Mesodermal cell (in vitro differentiated cells): ENCODE results near the gene PAIP1.
"Not testable (repeated sequence)": the region's sequence is repeated elsewhere in the genome, so short reads cannot be mapped to it uniquely, and the experiment has no call there.

Source experiments
- H3K27ac ChIP-seq: 2 replicates; pipeline ENCODE4 v1.7.0; 2013; ENCODE audit warnings: mild to moderate bottlenecking, low read depth, low read length, moderate library complexity; ENCODE audit not compliant: severe bottlenecking
- H3K36me3 ChIP-seq: 2 replicates; pipeline ENCODE4 v1.7.1; 2013; ENCODE audit warnings: mild to moderate bottlenecking, low read length, moderate library complexity; ENCODE audit not compliant: control insufficient read depth, insufficient read depth
- H3K4me1 ChIP-seq: one replicate; pipeline ENCODE4 v1.7.1; 2013; ENCODE audit warnings: mild to moderate bottlenecking, low read length; ENCODE audit not compliant: insufficient read depth, control insufficient read depth, poor library complexity, severe bottlenecking
- H3K4me3 ChIP-seq: 2 replicates; pipeline ENCODE4 v1.7.0; 2013; ENCODE audit warnings: low read length, control low read depth, mild to moderate bottlenecking; ENCODE audit not compliant: insufficient read depth, poor library complexity, severe bottlenecking; ENCODE audit errors: extremely low read depth
- H3K9me3 ChIP-seq: 2 replicates; pipeline ENCODE4 v1.7.1; 2013; ENCODE audit warnings: mild to moderate bottlenecking, low read length, moderate library complexity; ENCODE audit not compliant: control insufficient read depth
- WGBS, 2 experiments: methylation state at CpG; one replicate each; pipeline ENCODE4 v1.1.5; 2013; ENCODE audit warnings: missing lambda C conversion rate in 2 of 2; ENCODE audit not compliant: insufficient coverage in 2 of 2; 5-methylcytosine and 5-hydroxymethylcytosine counted together

The PAIP1 gene

DNA sequence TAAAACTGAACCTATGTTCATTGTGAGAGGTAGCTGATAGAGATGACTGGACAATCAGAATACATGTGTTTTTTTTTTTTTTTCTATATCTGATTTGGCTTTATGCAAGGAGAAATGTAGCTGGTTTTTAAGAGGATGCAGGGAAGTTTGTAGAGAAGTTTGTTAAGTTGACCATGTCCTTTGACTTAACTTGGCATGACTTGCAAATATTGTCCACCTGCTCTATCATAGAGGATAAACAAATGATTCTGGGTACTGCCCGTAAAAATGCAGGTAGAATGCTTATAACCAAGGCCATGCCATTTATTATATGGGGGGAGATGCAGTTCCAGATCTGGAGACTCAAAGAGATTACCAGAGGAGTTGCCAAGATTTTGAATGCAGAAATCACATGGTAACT is 32.4 kb upstream of the PAIP1 start:
- Histone ChIP-seq H3K36me3 (no peaks in the 10 kb centered on the region), H3K9me3 (no peaks in the 10 kb centered on the region), H3K27ac (no peak overlapping the region), H3K4me1 (no peaks in the 10 kb centered on the region), H3K4me3 (no peak overlapping the region)
- 100% methylated on average over 1 of the region's 1 CpG for WGBS, 2 experiments

DNA sequence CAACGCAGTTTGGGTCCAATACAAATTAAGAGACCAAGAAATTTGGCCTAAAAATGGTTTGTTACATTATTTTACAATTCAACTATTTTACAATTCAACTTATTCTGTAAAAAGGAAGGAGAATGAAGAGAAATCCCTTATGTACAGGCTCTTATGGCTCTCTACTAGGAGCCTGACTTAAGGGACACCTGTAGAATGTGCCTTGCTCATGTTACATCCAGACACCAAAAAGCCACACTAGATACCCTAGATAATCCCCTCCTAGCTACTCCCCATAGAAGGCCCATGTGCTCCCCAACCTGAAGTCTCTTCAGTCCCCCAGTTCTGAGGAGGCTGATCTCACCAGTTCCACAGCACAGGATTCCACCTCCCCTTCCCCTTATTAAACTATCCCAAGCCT is 32.0 kb upstream of the PAIP1 start:
- no peaks in the 10 kb centered on the region for H3K9me3 ChIP-seq
- WGBS, 2 experiments = no CpG with 5 or more reads among the region's 1 CpG

DNA sequence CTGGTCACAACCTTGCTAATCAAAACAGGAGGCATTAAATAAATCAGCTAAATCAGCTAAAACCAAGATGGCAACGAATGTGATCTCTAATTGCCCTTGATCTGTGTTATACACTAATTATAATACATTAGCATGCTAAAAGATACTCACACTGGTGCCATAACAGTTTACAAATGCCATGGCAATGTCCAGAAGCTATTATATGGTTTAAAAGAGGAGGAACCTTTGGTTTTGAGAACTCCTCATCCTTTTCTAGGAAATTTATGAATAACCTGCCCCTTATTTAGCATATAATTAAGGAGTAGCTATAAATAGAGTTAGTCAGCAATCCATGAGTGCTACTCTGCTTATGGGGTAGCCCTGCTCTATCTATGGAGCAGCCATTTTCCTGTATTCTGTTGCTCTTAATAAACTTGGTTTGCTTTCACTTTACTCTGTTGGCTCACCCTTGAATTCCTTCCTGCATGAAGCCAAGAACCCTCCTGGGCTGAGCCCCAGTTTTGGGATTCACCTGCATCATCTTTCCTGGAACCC is 27.4 kb upstream of the PAIP1 start:
- H3K4me1 ChIP-seq = no peaks in the 10 kb centered on the region
- no CpG with 5 or more reads among the region's 1 CpG for WGBS, 2 experiments
- no peaks in the 10 kb centered on the region for H3K36me3 ChIP-seq
- H3K27ac ChIP-seq = no peak overlapping the region
- no peak overlapping the region for H3K4me3 ChIP-seq
- no peaks in the 10 kb centered on the region for H3K9me3 ChIP-seq

More for the DNA sequence above, 32.0 kb upstream of the PAIP1 start:
- Histone ChIP-seq H3K27ac (no peak overlapping the region), H3K36me3 (no peaks in the 10 kb centered on the region), H3K4me3 (no peak overlapping the region), H3K4me1 (no peaks in the 10 kb centered on the region)

DNA sequence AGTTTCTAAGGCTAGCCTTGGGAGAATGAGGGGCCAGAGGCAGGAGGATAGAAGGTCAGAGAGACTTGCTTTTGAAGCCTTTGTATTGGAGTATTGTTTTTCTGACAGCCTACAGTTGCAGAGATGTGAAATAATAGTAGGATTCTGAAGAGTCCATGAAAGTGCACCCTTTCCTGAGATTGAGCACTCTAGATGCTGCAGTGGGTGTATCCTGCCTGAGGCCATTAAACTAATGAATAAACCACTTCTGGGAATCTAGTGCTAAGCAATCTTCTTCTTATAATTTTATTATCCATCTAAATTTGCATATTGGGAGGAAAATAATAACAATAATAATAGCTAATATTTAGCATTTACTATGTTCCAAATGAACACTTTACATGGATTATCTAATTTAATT is 26.8 kb upstream of the PAIP1 start:
- no peak overlapping the region for H3K4me3 ChIP-seq
- no peaks in the 10 kb centered on the region for H3K36me3 ChIP-seq
- H3K4me1 ChIP-seq = no peaks in the 10 kb centered on the region
- no peak overlapping the region for H3K27ac ChIP-seq
- H3K9me3 ChIP-seq = no peaks in the 10 kb centered on the region

DNA sequence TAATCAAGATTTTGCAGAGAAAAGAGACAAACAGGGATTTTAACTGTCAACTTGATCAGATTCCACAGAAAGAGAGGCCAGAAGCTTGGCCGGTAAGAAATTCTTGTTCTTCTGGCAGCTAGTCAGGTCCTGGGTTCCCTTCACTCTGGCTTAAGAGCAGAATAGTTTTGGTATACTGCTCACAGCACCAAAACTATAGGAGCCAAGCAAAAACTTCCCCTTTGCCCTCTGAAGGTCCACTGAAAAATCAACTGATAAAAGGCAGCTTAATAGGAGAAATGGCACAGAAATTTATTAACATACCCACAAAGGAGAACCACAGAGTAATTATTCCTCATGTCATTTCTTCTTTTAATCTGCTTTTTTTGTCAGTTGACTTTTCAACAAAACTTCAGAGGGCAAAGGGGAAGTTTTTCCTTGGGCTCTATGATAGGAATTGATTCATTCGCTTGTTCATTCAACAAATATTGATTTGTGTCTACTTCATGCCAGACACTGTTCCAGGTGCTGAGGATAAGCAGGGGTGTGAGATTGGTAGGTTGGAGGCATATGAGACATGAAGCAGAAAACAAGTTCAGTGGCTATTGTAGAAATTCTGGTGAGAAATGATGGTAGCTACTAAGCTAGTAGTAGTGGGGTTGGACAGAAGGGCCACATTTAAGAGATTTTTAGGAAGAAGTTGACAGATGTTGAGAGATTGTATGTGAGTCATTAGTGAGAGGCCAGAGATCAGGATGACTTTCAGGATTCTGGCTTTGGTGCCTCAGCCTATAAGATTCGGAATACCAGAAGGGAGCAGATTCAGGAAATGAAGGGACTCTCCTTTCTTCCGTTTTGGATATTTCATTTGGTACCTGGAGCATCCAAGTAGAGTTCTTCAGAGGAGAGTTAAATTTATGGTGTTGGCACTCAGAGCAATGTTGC is 25.5 kb upstream of the PAIP1 start:
- H3K9me3 ChIP-seq = no peaks in the 10 kb centered on the region
- no peaks in the 10 kb centered on the region for H3K4me1 ChIP-seq
- H3K4me3 ChIP-seq = no peak overlapping the region
- no peak overlapping the region for H3K27ac ChIP-seq
- 88 to 89% methylated on average over 4 of the region's 4 CpGs for WGBS, 2 experiments
- H3K36me3 ChIP-seq = no peaks in the 10 kb centered on the region

DNA sequence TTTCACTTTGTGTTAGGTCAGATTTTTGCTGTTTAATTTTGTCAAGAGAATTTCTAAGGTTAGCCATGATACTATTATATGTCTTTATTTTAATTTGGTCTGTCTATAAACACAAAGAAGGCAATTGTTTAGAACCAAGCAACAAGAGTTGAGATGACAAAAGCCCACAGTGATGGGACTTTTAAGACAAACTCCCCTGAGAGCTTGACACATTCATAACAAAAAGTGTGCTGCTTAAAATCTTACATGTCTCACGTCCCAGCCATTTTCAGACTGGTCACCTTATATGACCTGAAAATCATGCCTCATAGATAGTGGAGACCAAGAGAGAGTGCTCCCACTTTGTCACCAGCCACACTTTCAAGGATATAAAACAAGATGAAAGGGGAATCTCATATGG is 24.5 kb upstream of the PAIP1 start:
- WGBS, 2 experiments = 100% methylated on average over 1 of the region's 1 CpG; no CpG with 5 or more reads in 1 of the 2 experiments

DNA sequence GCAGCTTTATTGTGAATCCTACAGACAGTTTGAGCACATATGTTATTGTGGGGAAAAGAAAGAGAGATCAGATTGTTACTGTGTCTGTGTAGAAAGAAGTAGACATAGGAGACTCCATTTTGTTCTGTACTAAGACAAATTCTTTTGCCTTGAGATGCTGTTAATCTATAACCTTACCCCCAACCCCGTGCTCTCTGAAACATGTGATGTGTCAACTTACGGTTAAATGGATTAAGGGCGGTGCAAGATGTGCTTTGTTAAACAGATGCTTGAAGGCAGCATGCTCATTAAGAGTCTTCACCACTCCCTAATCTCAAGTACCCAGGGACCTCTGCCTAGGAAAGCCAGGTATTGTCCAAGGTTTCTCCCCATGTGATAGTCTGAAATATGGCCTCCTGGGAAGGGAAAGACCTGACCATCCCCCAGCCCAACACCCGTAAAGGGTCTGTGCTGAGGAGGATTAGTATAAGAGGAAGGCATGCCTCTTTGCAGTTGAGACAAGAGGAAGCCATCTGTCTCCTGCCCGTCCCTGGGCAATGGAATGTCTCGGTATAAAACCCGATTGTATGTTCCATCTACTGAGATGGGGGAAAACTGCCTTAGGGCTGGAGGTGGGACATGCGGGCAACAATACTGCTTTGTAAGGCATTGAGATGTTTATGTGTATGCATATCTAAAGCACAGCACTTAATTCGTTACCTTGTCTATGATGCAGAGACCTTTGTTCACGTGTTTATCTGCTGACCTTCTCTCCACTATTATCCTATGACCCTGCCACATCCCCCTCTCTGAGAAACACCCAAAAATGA is 23.7 kb upstream of the PAIP1 start:
- not testable (repeated sequence) for H3K4me1 ChIP-seq, H3K27ac ChIP-seq, H3K4me3 ChIP-seq, H3K36me3 ChIP-seq, H3K9me3 ChIP-seq
- 81 to 93% methylated on average over 3 to 8 of the region's 10 CpGs for WGBS, 2 experiments

More for the DNA sequence above, 24.5 kb upstream of the PAIP1 start:
- Histone ChIP-seq H3K9me3 (no peaks in the 10 kb centered on the region), H3K27ac (no peak overlapping the region), H3K4me3 (no peak overlapping the region), H3K36me3 (no peaks in the 10 kb centered on the region), H3K4me1 (no peaks in the 10 kb centered on the region)

DNA sequence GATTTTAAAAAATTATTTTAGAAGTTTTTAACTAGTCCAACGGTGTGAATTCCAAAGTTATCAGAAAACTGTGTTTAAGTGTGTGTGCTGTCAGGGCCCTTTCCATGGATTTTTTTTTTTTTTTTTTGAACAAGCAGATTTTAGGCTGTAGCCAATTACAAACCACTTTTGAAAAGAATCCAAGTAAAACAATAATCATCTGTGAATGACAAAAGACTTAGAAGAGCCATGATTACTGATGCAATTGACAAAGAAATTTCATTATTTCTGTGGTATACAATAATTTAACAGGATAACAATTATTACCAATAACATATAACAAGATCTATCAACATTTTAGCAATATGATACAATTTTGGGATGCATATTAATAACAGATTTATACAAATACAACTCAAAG is 16.2 kb upstream of the PAIP1 start:
- no peak overlapping the region for H3K4me3 ChIP-seq
- no peaks in the 10 kb centered on the region for H3K36me3 ChIP-seq
- WGBS, 2 experiments = no CpG with 5 or more reads among the region's 1 CpG
- H3K9me3 ChIP-seq = no peaks in the 10 kb centered on the region
- no peak overlapping the region for H3K27ac ChIP-seq
- H3K4me1 ChIP-seq = no peaks in the 10 kb centered on the region

DNA sequence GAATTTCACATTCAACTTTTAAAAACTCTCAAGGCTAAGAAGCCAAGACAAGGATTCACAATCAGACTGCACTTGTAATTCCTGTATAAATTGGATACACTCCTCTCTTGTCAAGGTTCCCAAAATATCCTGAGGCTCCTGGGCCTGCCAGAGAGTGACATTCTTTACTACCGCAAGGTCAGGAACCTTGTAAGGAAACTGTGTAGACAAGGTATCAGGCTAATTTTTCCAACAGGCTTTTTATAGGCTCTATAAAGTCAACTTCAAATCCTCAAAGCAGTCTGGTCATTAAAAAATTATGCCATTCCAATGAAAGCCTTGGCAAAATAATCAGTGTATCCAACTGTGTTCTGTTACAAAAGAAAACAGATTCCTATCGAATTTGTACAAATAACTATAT is 15.5 kb upstream of the PAIP1 start:
- Histone ChIP-seq H3K27ac (no peak overlapping the region), H3K9me3 (no peaks in the 10 kb centered on the region), H3K4me1 (no peaks in the 10 kb centered on the region), H3K36me3 (no peaks in the 10 kb centered on the region), H3K4me3 (no peak overlapping the region)
- 83 to 100% methylated on average over 1 of the region's 2 CpGs for WGBS, 2 experiments

DNA sequence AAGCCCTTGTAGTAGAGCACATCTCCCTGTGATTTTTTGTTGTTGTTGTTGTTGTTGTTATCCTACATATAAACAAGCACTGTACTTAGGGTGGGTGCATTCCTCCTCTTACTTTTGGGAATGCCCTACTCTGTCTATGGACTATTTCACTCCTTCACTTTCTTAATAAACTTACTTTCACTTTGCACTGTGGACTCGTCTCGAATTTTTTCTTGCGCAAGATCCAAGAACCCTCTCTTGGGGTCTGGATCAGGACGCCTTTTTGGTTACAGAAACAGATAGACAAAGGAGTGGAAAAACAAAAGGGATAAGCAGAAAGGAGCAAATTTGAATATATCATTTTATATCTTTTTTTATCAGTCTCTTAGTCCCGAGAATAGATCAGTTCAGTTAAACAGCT is 14.4 kb upstream of the PAIP1 start:
- H3K9me3 ChIP-seq = no peaks in the 10 kb centered on the region
- H3K4me3 ChIP-seq = no peak overlapping the region
- H3K4me1 ChIP-seq = no peaks in the 10 kb centered on the region
- 100% methylated on average over 1 of the region's 5 CpGs; no CpG with 5 or more reads in 1 of the 2 experiments for WGBS, 2 experiments
- no peak overlapping the region for H3K27ac ChIP-seq
- no peaks in the 10 kb centered on the region for H3K36me3 ChIP-seq
